ENCODE results near the gene ARFGAP1. TPM values are rescaled to one million over a fixed set of nuclear protein-coding genes. Genes with fewer than 3 reads are reported as not detected.
"Not testable (repeated sequence)": the region's sequence is repeated elsewhere in the genome, so short reads cannot be mapped to it uniquely, and the experiment has no call there.

ARFGAP1 gene
- total RNA-seq, 1 donor from 2014 or later: 96.3 TPM

GRCh38 chr20:63290136-63290676, 17.6 kb downstream of the ARFGAP1 start:
- DNase-seq (ENCODE audit: low read depth): no peak

GRCh38 chr20:63290677-63291472, 18.3 kb downstream of the ARFGAP1 start:
- no peak for DNase-seq (ENCODE audit: low read depth)

GRCh38 chr20:63291811-63292210, 19.2 kb downstream of the ARFGAP1 start:
- no peak for DNase-seq (ENCODE audit: low read depth)

GRCh38 chr20:63292292-63292701, 19.7 kb downstream of the ARFGAP1 start:
- DNase-seq (ENCODE audit: low read depth): peak; percentile 83

- no peak for DNase-seq (ENCODE audit: low read depth)
These were observed 20.3 kb downstream of the ARFGAP1 start, which contains the start of gene COL20A1 for GRCh38 chr20:63292904-63293303. Gene COL20A1 (plus strand): TSS chr20:63293186. CDS start chr20:63295108, 1,922 bp downstream.

- no peak for DNase-seq (ENCODE audit: low read depth)
These were observed 20.8 kb downstream of the ARFGAP1 start for GRCh38 chr20:63293456-63293855.

- DNase-seq (ENCODE audit: low read depth): no peak
These were observed 21.4 kb downstream of the ARFGAP1 start for GRCh38 chr20:63293871-63294535.

GRCh38 chr20:63294536-63294900, 21.9 kb downstream of the ARFGAP1 start:
- no peak for DNase-seq (ENCODE audit: low read depth)

- no peak for DNase-seq (ENCODE audit: low read depth)
These were observed 22.4 kb downstream of the ARFGAP1 start for GRCh38 chr20:63295018-63295417.

- no peak for DNase-seq (ENCODE audit: low read depth)
These were observed 22.8 kb downstream of the ARFGAP1 start for GRCh38 chr20:63295422-63295821.

GRCh38 chr20:63295846-63296245, 23.2 kb downstream of the ARFGAP1 start:
- DNase-seq (ENCODE audit: low read depth): no peak

- DNase-seq (ENCODE audit: low read depth): no peak
These were observed 24.1 kb downstream of the ARFGAP1 start for GRCh38 chr20:63296531-63297299.

GRCh38 chr20:63297371-63297781, 24.8 kb downstream of the ARFGAP1 start:
- no peak for DNase-seq (ENCODE audit: low read depth)

GRCh38 chr20:63297796-63298572, 25.4 kb downstream of the ARFGAP1 start:
- DNase-seq (ENCODE audit: low read depth): no peak

GRCh38 chr20:63298731-63299312, 26.2 kb downstream of the ARFGAP1 start:
- no peak for DNase-seq (ENCODE audit: low read depth)

- no peak for DNase-seq (ENCODE audit: low read depth)
These were observed 29.1 kb downstream of the ARFGAP1 start for GRCh38 chr20:63301671-63302070.

- DNase-seq (ENCODE audit: low read depth): no peak
These were observed 30.6 kb downstream of the ARFGAP1 start for GRCh38 chr20:63303095-63303666.

- no peak for DNase-seq (ENCODE audit: low read depth)
These were observed 32.8 kb downstream of the ARFGAP1 start for GRCh38 chr20:63305393-63305792.

GRCh38 chr20:63305933-63306672, 33.5 kb downstream of the ARFGAP1 start:
- DNase-seq (ENCODE audit: low read depth): not testable (repeated sequence)
